Suprapubic skin (tissue), 4 donors: ENCODE data around the gene DUSP18. TPM values are rescaled to one million over a fixed set of nuclear protein-coding genes. Genes with fewer than 3 reads are reported as not detected.

ENCODE experiments used
- DNase-seq, 2 donors: peaks; one replicate each; pipeline ENCODE4 v3.0.0-alpha.2; 2019; ENCODE audit warnings: low spot score in 2 of 2
- H3K27ac ChIP-seq: fragments of 200-600 bp; sonication (generic); one replicate; pipeline ENCODE4 v1.5.1; 2019
- H3K27me3 ChIP-seq: fragments of 200-600 bp; sonication (generic); one replicate; pipeline ENCODE4 v1.5.1; 2019
- H3K36me3 ChIP-seq: fragments of 200-600 bp; sonication (generic); one replicate; pipeline ENCODE4 v1.5.1; 2019
- H3K4me1 ChIP-seq: fragments of 200-600 bp; sonication (generic); one replicate; pipeline ENCODE4 v1.5.1; 2019
- H3K4me3 ChIP-seq: fragments of 200-600 bp; sonication (generic); one replicate; pipeline ENCODE4 v1.5.1; 2019; ENCODE audit warnings: mild to moderate bottlenecking
- H3K9me3 ChIP-seq: fragments of 200-600 bp; sonication (generic); one replicate; pipeline ENCODE4 v1.5.1; 2019
- EP300 ChIP-seq: sonication (generic); formaldehyde crosslinking; IDR thresholded peaks from one replicate; pipeline ENCODE4 v1.6.1; 2017; ENCODE audit warnings: antibody characterized with exemption
- POLR2A ChIP-seq, 2 donors: fragments of 450-650 bp; IDR thresholded peaks; one replicate each; pipeline ENCODE4 v1.6.1; 2017; ENCODE audit warnings: antibody characterized with exemption in 2 of 2, mild to moderate bottlenecking in 2 of 2, moderate library complexity in 2 of 2
- POLR2AphosphoS5 ChIP-seq, 3 donors: sonication (generic); formaldehyde crosslinking; IDR thresholded peaks; one replicate each; pipeline ENCODE4 v1.6.1; 2017; ENCODE audit warnings: antibody characterized with exemption in 3 of 3
- WGBS: methylation state at CpG from one replicate; pipeline ENCODE4 v1.1.5; 2018; 5-methylcytosine and 5-hydroxymethylcytosine counted together
- total RNA-seq, 4 donors: library from RNA; depleted of rRNA; stranded (reverse); fragments of >200 nt; gene quantifications; one replicate each; pipeline ENCODE4 v1.1.0, GENCODE V29; 2016
- TF ChIP-seq, protein P1 (sequence below), 2 donors: fragments of 200-600 bp in 1 of 2; fragments of 450-650 bp in 1 of 2; sonication (generic) in 1 of 2; IDR thresholded peaks; one replicate each; pipeline ENCODE4 v1.5.1; 2016 to 2019; ENCODE audit warnings: antibody characterized with exemption in 2 of 2, mild to moderate bottlenecking in 1 of 2, moderate library complexity in 1 of 2

DUSP18 gene
- total RNA-seq, 4 donors from 2014 or later: 14.2 to 20.4 (median 16.5) TPM

DNA sequence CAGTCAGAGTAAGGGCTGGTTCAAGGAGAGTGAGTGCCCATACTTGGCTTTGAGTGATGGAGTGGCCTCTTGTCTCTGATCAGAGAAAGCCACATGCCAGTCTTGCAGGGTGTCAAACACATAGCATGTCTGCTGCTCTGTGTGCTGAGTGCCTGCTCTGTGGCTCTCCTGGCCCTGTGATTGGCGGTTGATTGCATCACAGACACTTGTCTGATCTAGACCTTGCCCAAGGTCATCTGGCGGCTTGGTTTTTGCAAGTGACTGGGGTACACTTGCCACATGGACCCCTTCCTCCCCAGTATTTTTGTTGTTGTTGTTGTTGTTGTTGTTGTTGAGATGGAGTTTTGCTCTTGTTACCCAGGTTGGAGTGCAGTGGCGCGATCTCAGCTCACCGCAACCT, 37.3 kb upstream of the DUSP18 start:
- WGBS: 97% methylated on average over 5 of the region's 5 CpGs
- TF ChIP-seq, protein P1, sequence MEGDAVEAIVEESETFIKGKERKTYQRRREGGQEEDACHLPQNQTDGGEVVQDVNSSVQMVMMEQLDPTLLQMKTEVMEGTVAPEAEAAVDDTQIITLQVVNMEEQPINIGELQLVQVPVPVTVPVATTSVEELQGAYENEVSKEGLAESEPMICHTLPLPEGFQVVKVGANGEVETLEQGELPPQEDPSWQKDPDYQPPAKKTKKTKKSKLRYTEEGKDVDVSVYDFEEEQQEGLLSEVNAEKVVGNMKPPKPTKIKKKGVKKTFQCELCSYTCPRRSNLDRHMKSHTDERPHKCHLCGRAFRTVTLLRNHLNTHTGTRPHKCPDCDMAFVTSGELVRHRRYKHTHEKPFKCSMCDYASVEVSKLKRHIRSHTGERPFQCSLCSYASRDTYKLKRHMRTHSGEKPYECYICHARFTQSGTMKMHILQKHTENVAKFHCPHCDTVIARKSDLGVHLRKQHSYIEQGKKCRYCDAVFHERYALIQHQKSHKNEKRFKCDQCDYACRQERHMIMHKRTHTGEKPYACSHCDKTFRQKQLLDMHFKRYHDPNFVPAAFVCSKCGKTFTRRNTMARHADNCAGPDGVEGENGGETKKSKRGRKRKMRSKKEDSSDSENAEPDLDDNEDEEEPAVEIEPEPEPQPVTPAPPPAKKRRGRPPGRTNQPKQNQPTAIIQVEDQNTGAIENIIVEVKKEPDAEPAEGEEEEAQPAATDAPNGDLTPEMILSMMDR (IDR thresholded peaks at IDR 0.05): no peak
- TF ChIP-seq POLR2A (IDR thresholded peaks at IDR 0.05) (no peak), POLR2AphosphoS5 (IDR thresholded peaks at IDR 0.05) (no peak), EP300 (no peak)

DNA sequence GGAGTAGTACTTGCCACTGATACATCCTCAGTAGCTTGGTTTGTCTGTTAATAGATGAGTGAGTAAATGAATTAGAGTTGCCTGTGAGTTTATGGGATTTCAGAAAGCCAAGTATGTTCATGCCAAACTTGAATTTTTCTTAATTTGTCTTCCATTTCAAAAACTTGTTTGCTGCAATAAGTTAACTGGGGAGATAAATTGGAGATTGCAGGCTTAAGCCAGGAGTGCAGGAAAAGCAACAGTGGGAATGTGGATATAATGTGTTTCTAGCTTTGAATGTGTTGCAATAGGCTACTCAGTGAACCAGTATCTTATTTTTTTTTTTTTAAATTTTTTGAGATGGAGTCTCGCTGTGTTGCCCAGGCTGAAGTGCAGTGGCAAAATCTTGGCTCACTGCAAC, 35.2 kb upstream of the DUSP18 start:
- no peak overlapping the region for H3K27ac ChIP-seq
- DNase-seq: no peak
- no peaks in the 10 kb centered on the region for H3K27me3 ChIP-seq
- 100% methylated on average over 1 of the region's 1 CpG for WGBS
- H3K4me1 ChIP-seq: no peaks in the 10 kb centered on the region
- no peaks in the 10 kb centered on the region for H3K36me3 ChIP-seq
- H3K9me3 ChIP-seq: no peaks in the 10 kb centered on the region
- H3K4me3 ChIP-seq: no peak overlapping the region
- TF ChIP-seq POLR2A (IDR thresholded peaks at IDR 0.05): no peak
- no peak for TF ChIP-seq EP300
- TF ChIP-seq POLR2AphosphoS5 (IDR thresholded peaks at IDR 0.05): no peak
- TF ChIP-seq, protein P1 (IDR thresholded peaks at IDR 0.05): no peak

More for the DNA sequence above, 37.3 kb upstream of the DUSP18 start:
- Histone ChIP-seq H3K9me3 (no peaks in the 10 kb centered on the region), H3K36me3 (no peaks in the 10 kb centered on the region), H3K27me3 (no peaks in the 10 kb centered on the region), H3K27ac (no peak overlapping the region), H3K4me3 (no peak overlapping the region), H3K4me1 (no peaks in the 10 kb centered on the region)
- DNase-seq: no peak

DNA sequence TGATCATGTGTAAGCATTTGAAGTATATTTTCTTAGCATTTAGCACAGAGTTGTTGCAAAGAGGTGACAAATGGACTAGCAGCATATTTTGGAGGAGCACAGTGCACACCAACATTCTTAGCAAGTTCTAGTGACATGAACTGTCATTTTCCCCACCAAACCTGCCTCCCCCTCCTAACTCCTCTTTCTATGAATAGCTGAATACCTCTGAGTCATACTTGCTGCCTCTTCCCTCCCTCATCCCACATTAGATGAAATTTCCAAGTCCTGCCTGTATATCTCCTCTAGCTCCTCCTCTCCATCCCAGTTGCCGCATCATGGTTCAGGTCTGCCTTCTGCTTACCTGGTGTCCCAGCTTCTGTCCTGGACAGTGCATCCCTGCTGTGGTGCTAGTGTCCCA, 34.2 kb upstream of the DUSP18 start:
- no peak overlapping the region for H3K27ac ChIP-seq
- no peaks in the 10 kb centered on the region for H3K27me3 ChIP-seq
- 95% methylated on average over 1 of the region's 1 CpG for WGBS
- TF ChIP-seq POLR2A (IDR thresholded peaks at IDR 0.05) (no peak), EP300 (no peak), POLR2AphosphoS5 (IDR thresholded peaks at IDR 0.05) (no peak)
- TF ChIP-seq, protein P1 (IDR thresholded peaks at IDR 0.05): no peak
- H3K4me1 ChIP-seq: no peaks in the 10 kb centered on the region
- no peaks in the 10 kb centered on the region for H3K9me3 ChIP-seq
- no peak for DNase-seq
- H3K36me3 ChIP-seq: no peaks in the 10 kb centered on the region
- H3K4me3 ChIP-seq: no peak overlapping the region

DNA sequence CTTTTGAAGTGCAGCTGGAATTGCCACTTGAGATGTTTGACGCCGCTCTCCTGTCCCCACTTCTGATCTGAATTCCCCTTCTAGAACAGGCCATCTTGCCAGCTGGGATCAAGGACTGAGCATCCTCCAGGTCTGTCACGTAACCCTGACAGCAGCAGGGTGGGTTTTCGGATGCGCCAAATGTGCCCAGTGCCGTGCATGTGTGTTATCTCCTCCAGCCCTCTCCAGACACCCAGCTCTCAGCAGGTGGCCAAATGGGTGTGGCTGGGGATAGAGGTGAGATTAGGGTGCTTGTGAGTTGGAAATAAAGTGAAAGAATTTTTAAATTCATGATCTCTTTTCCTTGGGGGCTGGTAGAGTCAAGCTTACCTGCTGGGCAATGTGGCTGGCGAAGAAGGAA, 30.3 kb upstream of the DUSP18 start:
- peaks cover 15% of the 10 kb centered on the region for H3K4me1 ChIP-seq
- H3K36me3 ChIP-seq: no peaks in the 10 kb centered on the region
- H3K27ac ChIP-seq: no peak overlapping the region
- no peak overlapping the region for H3K4me3 ChIP-seq
- H3K9me3 ChIP-seq: no peaks in the 10 kb centered on the region
- 95% methylated on average over 7 of the region's 7 CpGs for WGBS
- TF ChIP-seq POLR2AphosphoS5 (IDR thresholded peaks at IDR 0.05): no peak
- no peak for DNase-seq
- no peaks in the 10 kb centered on the region for H3K27me3 ChIP-seq

DNA sequence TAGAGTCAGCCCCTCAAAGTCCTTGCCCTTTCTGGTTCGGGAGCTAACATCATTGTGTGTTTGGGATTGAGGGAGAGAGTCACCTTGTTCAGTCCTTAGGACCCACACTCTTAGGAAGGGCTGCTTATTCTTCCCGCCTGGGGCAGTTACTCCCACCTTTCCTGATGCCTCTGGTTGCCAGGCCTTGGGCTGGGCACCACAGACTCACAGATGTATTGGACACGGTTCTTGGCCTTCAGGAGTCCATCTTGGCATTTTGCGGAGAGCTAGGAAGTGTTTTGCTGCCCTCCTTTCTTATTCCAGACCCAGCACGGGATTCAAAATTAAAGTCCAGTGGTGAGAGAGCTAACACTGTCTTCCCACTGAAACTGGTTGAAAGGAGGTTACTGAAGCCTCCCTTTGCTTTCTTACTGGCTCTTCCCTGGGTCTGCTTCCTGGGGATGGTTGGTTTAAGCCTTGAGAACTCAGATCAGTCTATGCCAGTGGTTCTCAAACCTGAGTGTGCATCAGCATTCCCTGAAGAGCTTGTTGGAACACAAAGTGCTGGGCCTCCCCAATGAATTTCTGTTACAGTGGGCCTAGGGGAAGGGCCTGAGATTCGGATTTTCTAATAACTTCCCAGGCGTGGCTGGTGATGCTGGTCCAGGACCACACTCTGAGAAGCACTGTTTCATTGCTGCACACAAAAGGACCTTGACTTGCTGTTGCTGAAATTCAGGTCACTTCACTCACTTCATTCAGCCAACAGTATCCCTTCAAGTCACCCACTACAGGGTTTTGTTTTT, 28.4 kb upstream of the DUSP18 start:
- Histone ChIP-seq H3K27me3 (no peaks in the 10 kb centered on the region), H3K4me1 (peaks cover 15% of the 10 kb centered on the region), H3K4me3 (no peak overlapping the region), H3K36me3 (no peaks in the 10 kb centered on the region), H3K9me3 (no peaks in the 10 kb centered on the region), H3K27ac (no peak overlapping the region)
- TF ChIP-seq, protein P1 (IDR thresholded peaks at IDR 0.05): no peak
- TF ChIP-seq POLR2AphosphoS5 (IDR thresholded peaks at IDR 0.05) (no peak), EP300 (no peak), POLR2A (IDR thresholded peaks at IDR 0.05) (no peak)
- no peak for DNase-seq
- 86% methylated on average over 7 of the region's 7 CpGs for WGBS
